PFSK-1 (cell line): Measurements from ENCODE around the gene XPR1.

ENCODE experiments used
- POLR2AphosphoS5 ChIP-seq: IDR thresholded peaks from 2 replicates; pipeline ENCODE4 v1.6.1; 2012; ENCODE audit warnings: low read depth, mild to moderate bottlenecking, control low read depth, low read length, moderate library complexity
- SIN3A ChIP-seq: IDR thresholded peaks from 2 replicates; pipeline ENCODE4 v1.6.1; 2012; ENCODE audit warnings: mild to moderate bottlenecking, low read length, moderate library complexity, borderline replicate concordance; ENCODE audit not compliant: insufficient read depth
- TAF1 ChIP-seq: IDR thresholded peaks from 2 replicates; pipeline ENCODE4 v1.6.1; 2012; ENCODE audit warnings: low read length, control low read depth, borderline replicate concordance; ENCODE audit not compliant: insufficient read depth
- TF ChIP-seq, protein P1 (sequence below), 2 experiments: IDR thresholded peaks; 2 replicates each; pipeline versions ENCODE4 v1.6.1 to v1.8.0; 2011 to 2012; ENCODE audit warnings: low read depth in 2 of 2, low read length in 2 of 2, control low read depth in 1 of 2, inconsistent platforms in 1 of 2, mild to moderate bottlenecking in 1 of 2, moderate library complexity in 1 of 2; ENCODE audit not compliant: insufficient read depth in 1 of 2

DNA sequence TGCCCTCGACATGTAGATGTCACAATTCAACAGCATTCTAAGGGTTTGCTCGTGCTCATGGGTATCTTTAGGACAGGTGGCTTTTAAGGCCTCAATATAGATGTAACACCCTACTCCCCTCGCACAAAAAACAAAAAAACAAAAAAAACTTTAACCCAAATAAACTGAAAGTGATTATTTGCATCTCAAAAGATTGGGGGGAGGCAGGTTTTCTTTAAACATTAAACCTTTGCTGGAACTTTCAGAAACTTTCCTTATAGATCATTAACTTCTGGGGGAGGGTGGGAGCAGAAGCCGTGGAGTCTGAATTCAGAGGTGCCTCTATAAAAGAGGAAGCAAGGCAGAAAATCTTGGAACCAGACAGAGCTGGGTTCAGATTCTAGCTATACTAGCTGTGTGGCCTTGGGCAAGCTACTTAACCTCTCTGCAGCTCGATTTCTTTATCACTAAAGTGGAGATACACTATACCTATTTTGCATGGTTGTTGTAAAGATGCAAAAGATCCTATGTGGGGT lies 277.7 kb downstream of the XPR1 start:
- no peak for TF ChIP-seq POLR2AphosphoS5
- no peak for TF ChIP-seq SIN3A
- TF ChIP-seq, protein P1, sequence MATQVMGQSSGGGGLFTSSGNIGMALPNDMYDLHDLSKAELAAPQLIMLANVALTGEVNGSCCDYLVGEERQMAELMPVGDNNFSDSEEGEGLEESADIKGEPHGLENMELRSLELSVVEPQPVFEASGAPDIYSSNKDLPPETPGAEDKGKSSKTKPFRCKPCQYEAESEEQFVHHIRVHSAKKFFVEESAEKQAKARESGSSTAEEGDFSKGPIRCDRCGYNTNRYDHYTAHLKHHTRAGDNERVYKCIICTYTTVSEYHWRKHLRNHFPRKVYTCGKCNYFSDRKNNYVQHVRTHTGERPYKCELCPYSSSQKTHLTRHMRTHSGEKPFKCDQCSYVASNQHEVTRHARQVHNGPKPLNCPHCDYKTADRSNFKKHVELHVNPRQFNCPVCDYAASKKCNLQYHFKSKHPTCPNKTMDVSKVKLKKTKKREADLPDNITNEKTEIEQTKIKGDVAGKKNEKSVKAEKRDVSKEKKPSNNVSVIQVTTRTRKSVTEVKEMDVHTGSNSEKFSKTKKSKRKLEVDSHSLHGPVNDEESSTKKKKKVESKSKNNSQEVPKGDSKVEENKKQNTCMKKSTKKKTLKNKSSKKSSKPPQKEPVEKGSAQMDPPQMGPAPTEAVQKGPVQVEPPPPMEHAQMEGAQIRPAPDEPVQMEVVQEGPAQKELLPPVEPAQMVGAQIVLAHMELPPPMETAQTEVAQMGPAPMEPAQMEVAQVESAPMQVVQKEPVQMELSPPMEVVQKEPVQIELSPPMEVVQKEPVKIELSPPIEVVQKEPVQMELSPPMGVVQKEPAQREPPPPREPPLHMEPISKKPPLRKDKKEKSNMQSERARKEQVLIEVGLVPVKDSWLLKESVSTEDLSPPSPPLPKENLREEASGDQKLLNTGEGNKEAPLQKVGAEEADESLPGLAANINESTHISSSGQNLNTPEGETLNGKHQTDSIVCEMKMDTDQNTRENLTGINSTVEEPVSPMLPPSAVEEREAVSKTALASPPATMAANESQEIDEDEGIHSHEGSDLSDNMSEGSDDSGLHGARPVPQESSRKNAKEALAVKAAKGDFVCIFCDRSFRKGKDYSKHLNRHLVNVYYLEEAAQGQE (IDR thresholded peaks at IDR 0.05; ENCODE audit: insufficient read depth in 1 of 2, low read depth in 2 of 2, low read length in 2 of 2): no peak
- TF ChIP-seq TAF1: no peak
